GM13977 (cell line): ENCODE results near the gene SREK1.

Experiments used
- DNase-seq: peaks from one replicate; pipeline ENCODE4 v3.0.0; 2012; ENCODE audit warnings: low spot score
- in situ Hi-C: fragments of 300-500 bp; cut with MboI; formaldehyde crosslinking; loops from one replicate; pipeline ENCODE4 v1.12.0; 2022; ENCODE audit warnings: low sequenced_read_pairs, low pct_unique_long_range_greater_than_20kb, mixed read lengths, inconsistent platforms; ENCODE audit not compliant: unreplicated experiment
- TF ChIP-seq, protein P1 (sequence below): IDR thresholded peaks from 2 replicates; pipeline ENCODE4 v1.5.1; 2012; ENCODE audit warnings: mild to moderate bottlenecking, control low read depth; ENCODE audit not compliant: insufficient read depth; ENCODE audit errors: extremely low read depth, missing control alignments

Gene SREK1

DNA sequence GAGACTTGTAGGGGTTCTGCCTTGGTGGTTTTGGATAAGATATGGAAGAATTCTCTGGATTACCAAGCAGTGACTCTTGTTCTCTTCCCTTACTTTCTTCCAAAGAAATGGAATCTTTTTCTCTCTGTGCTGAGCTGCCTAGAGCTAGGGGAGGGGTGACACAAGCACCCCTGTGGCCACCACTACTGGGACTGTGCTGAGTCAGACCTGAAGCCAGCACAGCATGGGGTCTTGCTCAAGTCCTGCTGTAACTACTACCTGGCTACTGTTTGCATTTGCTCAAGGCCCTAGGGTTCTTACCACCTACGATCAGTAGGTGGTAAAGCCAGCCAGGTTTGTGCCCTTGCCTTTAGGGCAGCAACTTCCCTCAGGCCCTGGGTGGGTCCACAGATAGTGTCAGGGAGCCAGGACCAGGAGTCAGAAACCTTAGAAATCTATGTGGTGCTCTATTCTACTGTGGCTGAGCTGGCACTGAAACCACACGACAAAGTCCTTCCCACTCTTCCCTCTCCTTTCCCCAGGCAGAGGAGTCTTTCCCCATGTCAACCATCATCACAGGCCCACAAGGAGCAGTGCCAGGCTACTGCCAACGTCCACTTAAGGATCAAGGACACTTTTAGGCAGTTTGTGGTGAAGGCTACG, 53.8 kb downstream of the SREK1 start:
- no peak for DNase-seq
- TF ChIP-seq, protein P1, sequence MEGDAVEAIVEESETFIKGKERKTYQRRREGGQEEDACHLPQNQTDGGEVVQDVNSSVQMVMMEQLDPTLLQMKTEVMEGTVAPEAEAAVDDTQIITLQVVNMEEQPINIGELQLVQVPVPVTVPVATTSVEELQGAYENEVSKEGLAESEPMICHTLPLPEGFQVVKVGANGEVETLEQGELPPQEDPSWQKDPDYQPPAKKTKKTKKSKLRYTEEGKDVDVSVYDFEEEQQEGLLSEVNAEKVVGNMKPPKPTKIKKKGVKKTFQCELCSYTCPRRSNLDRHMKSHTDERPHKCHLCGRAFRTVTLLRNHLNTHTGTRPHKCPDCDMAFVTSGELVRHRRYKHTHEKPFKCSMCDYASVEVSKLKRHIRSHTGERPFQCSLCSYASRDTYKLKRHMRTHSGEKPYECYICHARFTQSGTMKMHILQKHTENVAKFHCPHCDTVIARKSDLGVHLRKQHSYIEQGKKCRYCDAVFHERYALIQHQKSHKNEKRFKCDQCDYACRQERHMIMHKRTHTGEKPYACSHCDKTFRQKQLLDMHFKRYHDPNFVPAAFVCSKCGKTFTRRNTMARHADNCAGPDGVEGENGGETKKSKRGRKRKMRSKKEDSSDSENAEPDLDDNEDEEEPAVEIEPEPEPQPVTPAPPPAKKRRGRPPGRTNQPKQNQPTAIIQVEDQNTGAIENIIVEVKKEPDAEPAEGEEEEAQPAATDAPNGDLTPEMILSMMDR: no peak
- in situ Hi-C loops: no loop called here

DNA sequence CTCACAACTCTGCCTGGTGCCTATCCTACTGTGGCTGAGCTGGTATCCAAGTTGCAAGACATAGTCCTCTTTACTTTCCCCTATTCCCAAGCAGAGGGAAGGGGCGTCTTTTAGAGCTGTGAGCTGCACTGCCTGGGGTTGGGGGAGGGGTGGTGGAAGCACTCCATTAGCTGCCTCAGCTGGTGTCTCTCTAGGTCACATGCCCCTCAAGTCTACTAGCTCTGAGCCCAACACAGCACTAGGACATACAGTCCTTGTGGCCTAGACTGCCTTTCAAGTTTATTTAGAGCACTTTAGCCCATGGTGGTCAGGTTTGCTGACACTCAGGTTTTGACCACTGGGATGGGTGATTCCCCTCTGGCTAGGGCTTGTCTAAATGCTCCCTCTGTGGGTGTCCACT, 54.7 kb downstream of the SREK1 start:
- TF ChIP-seq, protein P1: no peak
- no peak for DNase-seq
- in situ Hi-C loops: no loop called here

DNA sequence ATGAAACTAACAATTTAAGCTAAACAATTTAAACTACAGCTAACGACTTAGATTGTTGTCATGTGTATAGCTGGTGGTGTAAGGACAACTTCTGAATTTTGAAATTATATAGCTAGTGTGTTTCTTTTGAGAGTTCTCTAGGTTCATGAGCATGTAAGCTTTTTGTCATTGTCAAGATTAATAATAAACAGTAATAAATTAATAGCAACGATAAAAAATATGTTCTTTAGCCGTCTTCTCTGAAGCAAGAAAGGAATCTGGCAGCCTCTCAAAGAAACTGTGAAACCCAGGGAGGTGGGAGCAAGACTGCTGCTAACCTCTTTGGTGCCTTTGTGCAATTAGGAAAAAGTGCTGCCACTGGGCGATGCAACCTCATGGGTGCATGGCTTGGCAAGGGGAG, 59.4 kb downstream of the SREK1 start:
- DNase-seq: no peak
- TF ChIP-seq, protein P1: no peak
- in situ Hi-C loops: no loop called here

DNA sequence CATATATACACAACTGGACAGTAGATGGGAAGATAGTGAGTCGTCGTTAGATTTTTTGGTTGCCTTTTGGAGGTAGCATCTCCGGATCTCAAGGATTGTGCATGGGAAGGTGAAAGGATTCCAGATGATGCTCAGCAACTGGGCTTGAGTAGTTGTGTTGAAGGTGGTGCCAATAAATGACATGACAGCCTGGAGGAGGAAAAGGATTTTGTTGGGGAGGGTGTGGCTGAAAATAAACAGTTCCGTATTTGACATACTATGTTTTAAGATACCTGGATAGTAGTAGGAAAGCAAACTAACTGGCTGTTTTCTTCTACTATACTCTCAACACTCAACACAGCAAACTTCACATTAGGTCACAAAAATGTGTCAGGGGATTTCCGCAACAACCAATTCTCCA, 62.4 kb downstream of the SREK1 start:
- in situ Hi-C loops: no loop called here

DNA sequence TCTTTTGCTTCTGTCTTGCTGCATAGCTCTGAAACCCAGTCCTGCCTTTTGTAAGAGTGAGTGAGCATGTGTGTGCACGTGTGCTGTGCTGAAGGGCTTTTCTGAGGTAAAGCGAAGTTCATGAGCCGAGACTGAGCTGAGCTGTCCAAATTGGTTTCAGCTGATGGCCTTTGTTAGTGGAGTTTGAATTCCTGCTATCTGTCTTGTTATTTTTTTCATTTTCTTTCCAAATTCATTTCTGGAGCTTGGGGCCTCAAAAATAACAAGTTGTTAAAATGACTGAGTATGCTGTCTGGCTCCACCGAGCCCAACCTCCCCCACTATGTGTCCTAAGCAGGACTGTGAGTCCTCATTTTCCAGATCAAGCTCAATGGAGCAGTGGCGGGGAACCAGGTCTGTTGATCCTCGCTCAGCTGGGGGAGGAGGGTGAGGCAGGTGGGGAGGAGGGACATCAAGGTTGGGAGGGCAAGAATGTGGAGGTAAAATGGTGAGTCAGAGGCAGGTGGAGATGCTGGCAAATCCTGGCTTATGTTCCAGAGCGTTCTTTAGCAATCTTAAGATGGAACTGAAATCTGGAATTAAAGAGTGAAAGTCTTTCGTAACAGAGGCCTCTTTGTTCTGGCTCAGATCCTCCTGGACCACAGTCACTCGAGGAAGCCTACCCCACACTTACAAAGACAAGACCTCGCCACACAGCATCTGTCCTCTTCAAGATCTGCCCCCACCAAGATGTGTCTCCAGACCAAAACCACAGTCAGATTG, 63.9 kb downstream of the SREK1 start:
- TF ChIP-seq, protein P1: no peak
- DNase-seq: no peak
- in situ Hi-C loops: no loop called here

More for the DNA sequence above, 62.4 kb downstream of the SREK1 start:
- no peak for DNase-seq
- TF ChIP-seq, protein P1: no peak

DNA sequence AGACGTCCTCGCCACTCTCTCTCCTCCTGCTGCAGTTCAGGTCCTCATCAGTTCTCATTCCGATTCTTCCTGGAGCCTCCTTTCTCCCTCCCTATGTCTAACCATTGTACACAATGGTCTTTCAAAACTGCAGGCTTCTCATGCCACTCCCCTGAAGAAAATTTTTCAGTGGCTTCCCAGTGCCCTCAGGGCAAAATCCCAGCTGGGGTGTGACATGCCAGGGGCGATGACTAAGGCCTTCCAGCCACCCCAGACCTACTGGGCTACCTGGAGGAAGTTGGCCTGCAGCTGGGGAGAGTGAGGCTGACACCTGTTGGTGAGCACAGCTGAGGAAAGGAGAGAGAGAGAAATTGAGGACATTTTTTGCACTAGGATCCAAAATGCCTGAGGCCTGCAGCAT, 65.2 kb downstream of the SREK1 start:
- no peak for DNase-seq
- TF ChIP-seq, protein P1: no peak
- in situ Hi-C loops: no loop called here
